Neural cell (in vitro differentiated cells): ENCODE data around the gene MLIP.

Source experiments
- EZH2 ChIP-seq: fragments of 200-600, 300-800 bp; shearing (Covaris generic), sonication (generic); IDR thresholded peaks from 2 replicates; pipeline ENCODE4 v1.6.1; 2014; ENCODE audit warnings: antibody characterized with exemption, low read length, borderline replicate concordance, mild to moderate bottlenecking; ENCODE audit not compliant: insufficient read depth, poor library complexity, severe bottlenecking
- MXI1 ChIP-seq: fragments of 450-650 bp; conservative IDR thresholded peaks from 2 replicates; pipeline ENCODE4 v1.6.1; 2014; ENCODE audit warnings: antibody characterized with exemption, mild to moderate bottlenecking; ENCODE audit not compliant: poor library complexity, severe bottlenecking
- POLR2AphosphoS5 ChIP-seq: IDR thresholded peaks from 2 replicates; pipeline ENCODE4 v1.6.1; 2012
- RAD21 ChIP-seq: fragments of 450-650 bp; conservative IDR thresholded peaks from 2 replicates; pipeline ENCODE4 v1.6.1; 2014; ENCODE audit warnings: antibody characterized with exemption, mild to moderate bottlenecking, moderate library complexity
- TF ChIP-seq, protein P1 (sequence below): IDR thresholded peaks from 2 replicates; pipeline ENCODE4 v1.6.1; 2012; ENCODE audit warnings: borderline replicate concordance
- TF ChIP-seq, protein P2 (sequence below): fragments of 450-650 bp; IDR thresholded peaks from 2 replicates; pipeline ENCODE4 v1.5.1; 2014; ENCODE audit warnings: antibody characterized with exemption, mild to moderate bottlenecking, moderate library complexity; ENCODE audit not compliant: poor library complexity, severe bottlenecking

DNA sequence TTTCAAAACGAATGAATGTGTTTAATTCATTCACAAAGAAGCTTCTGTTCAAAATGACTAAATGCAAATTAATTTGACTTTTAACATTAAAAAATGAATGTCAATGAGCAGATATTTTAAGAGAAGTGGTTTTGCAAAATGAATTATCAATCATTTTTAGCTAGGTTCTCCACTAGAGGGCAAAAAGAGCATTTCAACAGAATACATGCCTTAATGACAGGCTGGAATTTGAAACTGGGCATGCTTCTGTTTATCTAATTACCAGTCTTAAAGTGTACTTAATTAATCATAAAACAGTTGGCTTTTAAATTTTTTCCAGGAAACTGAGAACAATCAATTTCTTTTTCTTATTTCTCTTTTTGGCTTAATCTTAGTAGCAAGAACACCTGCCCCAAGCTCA, 133.2 kb downstream of the MLIP start:
- TF ChIP-seq, protein P1, sequence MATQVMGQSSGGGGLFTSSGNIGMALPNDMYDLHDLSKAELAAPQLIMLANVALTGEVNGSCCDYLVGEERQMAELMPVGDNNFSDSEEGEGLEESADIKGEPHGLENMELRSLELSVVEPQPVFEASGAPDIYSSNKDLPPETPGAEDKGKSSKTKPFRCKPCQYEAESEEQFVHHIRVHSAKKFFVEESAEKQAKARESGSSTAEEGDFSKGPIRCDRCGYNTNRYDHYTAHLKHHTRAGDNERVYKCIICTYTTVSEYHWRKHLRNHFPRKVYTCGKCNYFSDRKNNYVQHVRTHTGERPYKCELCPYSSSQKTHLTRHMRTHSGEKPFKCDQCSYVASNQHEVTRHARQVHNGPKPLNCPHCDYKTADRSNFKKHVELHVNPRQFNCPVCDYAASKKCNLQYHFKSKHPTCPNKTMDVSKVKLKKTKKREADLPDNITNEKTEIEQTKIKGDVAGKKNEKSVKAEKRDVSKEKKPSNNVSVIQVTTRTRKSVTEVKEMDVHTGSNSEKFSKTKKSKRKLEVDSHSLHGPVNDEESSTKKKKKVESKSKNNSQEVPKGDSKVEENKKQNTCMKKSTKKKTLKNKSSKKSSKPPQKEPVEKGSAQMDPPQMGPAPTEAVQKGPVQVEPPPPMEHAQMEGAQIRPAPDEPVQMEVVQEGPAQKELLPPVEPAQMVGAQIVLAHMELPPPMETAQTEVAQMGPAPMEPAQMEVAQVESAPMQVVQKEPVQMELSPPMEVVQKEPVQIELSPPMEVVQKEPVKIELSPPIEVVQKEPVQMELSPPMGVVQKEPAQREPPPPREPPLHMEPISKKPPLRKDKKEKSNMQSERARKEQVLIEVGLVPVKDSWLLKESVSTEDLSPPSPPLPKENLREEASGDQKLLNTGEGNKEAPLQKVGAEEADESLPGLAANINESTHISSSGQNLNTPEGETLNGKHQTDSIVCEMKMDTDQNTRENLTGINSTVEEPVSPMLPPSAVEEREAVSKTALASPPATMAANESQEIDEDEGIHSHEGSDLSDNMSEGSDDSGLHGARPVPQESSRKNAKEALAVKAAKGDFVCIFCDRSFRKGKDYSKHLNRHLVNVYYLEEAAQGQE = no peak
- TF ChIP-seq RAD21 (peak; percentile 60), POLR2AphosphoS5 (no peak), MXI1 (no peak), EZH2 (no peak)
- TF ChIP-seq, protein P2, sequence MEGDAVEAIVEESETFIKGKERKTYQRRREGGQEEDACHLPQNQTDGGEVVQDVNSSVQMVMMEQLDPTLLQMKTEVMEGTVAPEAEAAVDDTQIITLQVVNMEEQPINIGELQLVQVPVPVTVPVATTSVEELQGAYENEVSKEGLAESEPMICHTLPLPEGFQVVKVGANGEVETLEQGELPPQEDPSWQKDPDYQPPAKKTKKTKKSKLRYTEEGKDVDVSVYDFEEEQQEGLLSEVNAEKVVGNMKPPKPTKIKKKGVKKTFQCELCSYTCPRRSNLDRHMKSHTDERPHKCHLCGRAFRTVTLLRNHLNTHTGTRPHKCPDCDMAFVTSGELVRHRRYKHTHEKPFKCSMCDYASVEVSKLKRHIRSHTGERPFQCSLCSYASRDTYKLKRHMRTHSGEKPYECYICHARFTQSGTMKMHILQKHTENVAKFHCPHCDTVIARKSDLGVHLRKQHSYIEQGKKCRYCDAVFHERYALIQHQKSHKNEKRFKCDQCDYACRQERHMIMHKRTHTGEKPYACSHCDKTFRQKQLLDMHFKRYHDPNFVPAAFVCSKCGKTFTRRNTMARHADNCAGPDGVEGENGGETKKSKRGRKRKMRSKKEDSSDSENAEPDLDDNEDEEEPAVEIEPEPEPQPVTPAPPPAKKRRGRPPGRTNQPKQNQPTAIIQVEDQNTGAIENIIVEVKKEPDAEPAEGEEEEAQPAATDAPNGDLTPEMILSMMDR = peak; percentile 68
